GM23248 (cell line): ENCODE data around the gene ALG14. TPM values are rescaled to one million over a fixed set of nuclear protein-coding genes. Genes with fewer than 3 reads are reported as not detected.

Experiments used
- DNase-seq: peaks from one replicate; pipeline ENCODE4 v3.0.0-alpha.2; 2015
- H2AFZ ChIP-seq: fragments of 200-600 bp; sonication (generic); 2 replicates; pipeline ENCODE4 v1.6.1; 2016; ENCODE audit warnings: antibody characterized with exemption
- H3F3A ChIP-seq: fragments of 200-600 bp; sonication (generic); 2 replicates; pipeline ENCODE4 v1.6.1; 2016; ENCODE audit warnings: mild to moderate bottlenecking, antibody characterized with exemption, mixed run types; ENCODE audit not compliant: insufficient read depth
- H3K27ac ChIP-seq: fragments of 200-600 bp; sonication (generic); 2 replicates; pipeline ENCODE4 v1.5.1; 2016; ENCODE audit warnings: mild to moderate bottlenecking
- H3K27me3 ChIP-seq: fragments of 200-600 bp; sonication (generic); replicated peaks from 2 replicates; pipeline ENCODE4 v1.6.1; 2016; ENCODE audit warnings: mild to moderate bottlenecking; ENCODE audit not compliant: insufficient read depth
- H3K36me3 ChIP-seq: fragments of 200-600 bp; sonication (generic); 2 replicates; pipeline ENCODE4 v1.6.1; 2016; ENCODE audit warnings: low read depth, mild to moderate bottlenecking
- H3K4me1 ChIP-seq: fragments of 200-600 bp; sonication (generic); 2 replicates; pipeline ENCODE4 v1.6.1; 2016; ENCODE audit warnings: mild to moderate bottlenecking; ENCODE audit not compliant: insufficient read depth
- H3K4me2 ChIP-seq: fragments of 200-600 bp; sonication (generic); one replicate; pipeline ENCODE4 v1.6.1; 2016; ENCODE audit warnings: mild to moderate bottlenecking; ENCODE audit not compliant: unreplicated experiment
- H3K4me3 ChIP-seq: fragments of 200-600 bp; sonication (generic); 2 replicates; pipeline ENCODE4 v1.5.1; 2016; ENCODE audit warnings: mild to moderate bottlenecking
- H3K79me2 ChIP-seq: fragments of 200-600 bp; sonication (generic); 2 replicates; pipeline ENCODE4 v1.6.1; 2016; ENCODE audit warnings: mild to moderate bottlenecking; ENCODE audit not compliant: insufficient read depth
- H3K9ac ChIP-seq: fragments of 200-600 bp; sonication (generic); 2 replicates; pipeline ENCODE4 v1.6.1; 2016; ENCODE audit warnings: mild to moderate bottlenecking
- H3K9me2 ChIP-seq: fragments of 200-600 bp; sonication (generic); 2 replicates; pipeline ENCODE4 v1.6.1; 2016; ENCODE audit warnings: mixed run types, mild to moderate bottlenecking, moderate library complexity; ENCODE audit not compliant: insufficient read depth
- H3K9me3 ChIP-seq: fragments of 200-600 bp; sonication (generic); one replicate; pipeline ENCODE4 v1.6.1; 2017; ENCODE audit warnings: low read depth
- H4K20me1 ChIP-seq: fragments of 200-600 bp; sonication (generic); 2 replicates; pipeline ENCODE4 v1.6.0; 2016; ENCODE audit not compliant: insufficient read depth
- EZH2 ChIP-seq: fragments of 200-600 bp; sonication (generic); IDR thresholded peaks from 2 replicates; pipeline ENCODE4 v1.6.1; 2018; ENCODE audit warnings: antibody characterized with exemption, mild to moderate bottlenecking; ENCODE audit not compliant: insufficient read depth, poor library complexity, severe bottlenecking
- EZH2phosphoT487 ChIP-seq: fragments of 200-600 bp; sonication (generic); IDR thresholded peaks from 2 replicates; pipeline ENCODE4 v1.6.1; 2018; ENCODE audit warnings: antibody characterized with exemption, moderate library complexity, mild to moderate bottlenecking, low read depth; ENCODE audit not compliant: insufficient read depth
- WGBS, 2 experiments: methylation state at CpG; one replicate each; pipeline ENCODE4 v1.1.6; 2015 to 2017; ENCODE audit warnings: low lambda C conversion rate in 2 of 2, low coverage in 1 of 2; ENCODE audit errors: missing lambda C conversion rate in 2 of 2; 5-methylcytosine and 5-hydroxymethylcytosine counted together
- in situ Hi-C: fragments of 300-500 bp; cut with MboI; formaldehyde crosslinking; loops from 2 replicates; pipeline ENCODE4 v1.15.0; 2020
- polyA plus RNA-seq: library from polyadenylated mRNA; unstranded; fragments of >200 nt; fragmentation: Nextera tagmentation; extraction: Ambion mirVana; gene quantifications from 2 replicates; pipeline ENCODE4 v1.2.1, GENCODE V29; 2016
- total RNA-seq: library from RNA; depleted of rRNA; stranded (reverse); fragments of >200 nt; shearing (Covaris generic); gene quantifications from 2 replicates; pipeline ENCODE4 v1.2.3, GENCODE V29; 2014; rRNA removed

ALG14 gene
- total RNA-seq (1.8 and 13.0 TPM in 2 replicates), polyA plus RNA-seq (12.1 and 13.5 TPM in 2 replicates)

GRCh38 chr1:95072532-95073419, at the start of gene ALG14:
ALG14 (minus strand) TSS chr1:95072951; CDS start chr1:95072898, 53 bp downstream.
- Histone ChIP-seq H3K9me2 (no peaks in the 10 kb centered on the region), H3K4me3 (peak within 1 kb of the TSS; percentile 97), H4K20me1 (no peaks in the 10 kb centered on the region), H3K9me3 (no peaks in the 10 kb centered on the region), H3K79me2 (peaks cover 12% of the 10 kb centered on the region), H2AFZ (peak within 1 kb of the TSS; percentile 95), H3K9ac (peak within 1 kb of the TSS; percentile 90), H3K36me3 (no peaks in the 10 kb centered on the region), H3K4me2 (peak within 1 kb of the TSS; percentile 93), H3F3A (no peaks in the 10 kb centered on the region), H3K4me1 (peaks cover 9% of the 10 kb centered on the region), H3K27ac (peak within 1 kb of the TSS; percentile 66), H3K27me3 (no peaks in the 10 kb centered on the region; the same call in 1 of the 2 replicates)
- TF ChIP-seq EZH2 (no peak), EZH2phosphoT487 (no peak)
- in situ Hi-C loops = no loop called here
- peak; percentile 98 for DNase-seq
- 1% methylated on average over 53 of the region's 53 CpGs for WGBS, 2 experiments

GRCh38 chr1:95122151-95122697, 49.5 kb upstream of the ALG14 start:
- Histone ChIP-seq H3F3A (no peaks in the 10 kb centered on the region), H3K9ac (no peak overlapping the region), H3K27me3 (peaks cover 21% of the 10 kb centered on the region), H3K4me2 (no peak overlapping the region), H3K27ac (no peak overlapping the region), H3K4me3 (no peak overlapping the region), H4K20me1 (no peaks in the 10 kb centered on the region), H3K4me1 (no peaks in the 10 kb centered on the region), H3K9me3 (no peaks in the 10 kb centered on the region), H3K79me2 (no peaks in the 10 kb centered on the region), H3K36me3 (no peaks in the 10 kb centered on the region), H2AFZ (no peak overlapping the region), H3K9me2 (no peaks in the 10 kb centered on the region)
- no peak for TF ChIP-seq EZH2phosphoT487
- TF ChIP-seq EZH2 = no peak
- in situ Hi-C loops = no loop called here
- no peak for DNase-seq
- WGBS, 2 experiments = 52 to 58% methylated on average over 8 of the region's 8 CpGs

GRCh38 chr1:95119273-95119672, 46.5 kb upstream of the ALG14 start:
- Histone ChIP-seq H3K4me3 (no peak overlapping the region), H3K4me1 (no peaks in the 10 kb centered on the region), H3K27ac (no peak overlapping the region), H4K20me1 (no peaks in the 10 kb centered on the region), H3K79me2 (no peaks in the 10 kb centered on the region), H3F3A (no peaks in the 10 kb centered on the region), H2AFZ (no peak overlapping the region), H3K36me3 (no peaks in the 10 kb centered on the region), H3K4me2 (no peak overlapping the region), H3K9me3 (no peaks in the 10 kb centered on the region), H3K27me3 (peaks cover 40% of the 10 kb centered on the region), H3K9me2 (no peaks in the 10 kb centered on the region), H3K9ac (no peak overlapping the region)
- DNase-seq = no peak
- TF ChIP-seq EZH2phosphoT487 (no peak), EZH2 (no peak)
- in situ Hi-C loops = no loop called here

- WGBS, 2 experiments = 90 to 91% methylated on average over 6 of the region's 6 CpGs
- Histone ChIP-seq H4K20me1 (no peaks in the 10 kb centered on the region), H3K79me2 (no peaks in the 10 kb centered on the region), H3K4me3 (no peak overlapping the region), H3K9me2 (no peaks in the 10 kb centered on the region), H3K4me2 (no peak overlapping the region), H3K27me3 (peaks cover 43% of the 10 kb centered on the region), H3K4me1 (no peaks in the 10 kb centered on the region), H3K9ac (no peak overlapping the region), H3K27ac (no peak overlapping the region), H2AFZ (no peak overlapping the region), H3F3A (no peaks in the 10 kb centered on the region), H3K9me3 (no peaks in the 10 kb centered on the region), H3K36me3 (no peaks in the 10 kb centered on the region)
- no peak for DNase-seq
- no peak for TF ChIP-seq EZH2
- TF ChIP-seq EZH2phosphoT487 = no peak
- in situ Hi-C loops = no loop called here
Measured at GRCh38 chr1:95118710-95119109, 46.0 kb upstream of the ALG14 start.
